DND-41 (cell line): ENCODE measurements around the gene G0S2.

Experiments used
- EZH2 ChIP-seq: IDR thresholded peaks from 3 replicates; pipeline ENCODE4 v1.6.1; 2012; ENCODE audit warnings: borderline replicate concordance, low read depth, mild to moderate bottlenecking, moderate library complexity, low read length, inconsistent platforms; ENCODE audit not compliant: severe bottlenecking
- TF ChIP-seq, protein P1 (sequence below): IDR thresholded peaks from 2 replicates; pipeline ENCODE4 v1.5.1; 2012; ENCODE audit warnings: borderline replicate concordance, low read length, moderate library complexity, mild to moderate bottlenecking; ENCODE audit not compliant: poor library complexity, severe bottlenecking; ENCODE audit errors: extremely low read depth

DNA sequence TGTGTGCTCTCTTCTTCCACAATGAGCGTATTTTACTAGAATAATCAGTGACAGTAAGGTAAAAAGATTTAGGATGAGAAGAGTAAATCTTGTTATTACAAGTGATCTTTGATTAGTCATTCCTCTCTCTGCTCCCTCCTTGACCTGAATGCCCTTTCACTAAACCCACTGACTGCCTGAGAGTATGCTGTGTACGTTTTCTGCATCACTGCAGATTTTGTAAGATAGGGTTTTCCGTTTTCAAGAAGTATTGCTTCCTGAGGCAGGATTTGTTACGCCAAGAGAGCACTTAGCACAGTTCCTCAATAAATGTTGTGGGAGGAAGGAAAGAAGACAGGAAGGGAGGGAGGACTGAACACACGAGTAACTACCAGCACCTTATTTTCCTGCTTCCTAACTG, 15.3 kb upstream of the G0S2 start:
- TF ChIP-seq, protein P1, sequence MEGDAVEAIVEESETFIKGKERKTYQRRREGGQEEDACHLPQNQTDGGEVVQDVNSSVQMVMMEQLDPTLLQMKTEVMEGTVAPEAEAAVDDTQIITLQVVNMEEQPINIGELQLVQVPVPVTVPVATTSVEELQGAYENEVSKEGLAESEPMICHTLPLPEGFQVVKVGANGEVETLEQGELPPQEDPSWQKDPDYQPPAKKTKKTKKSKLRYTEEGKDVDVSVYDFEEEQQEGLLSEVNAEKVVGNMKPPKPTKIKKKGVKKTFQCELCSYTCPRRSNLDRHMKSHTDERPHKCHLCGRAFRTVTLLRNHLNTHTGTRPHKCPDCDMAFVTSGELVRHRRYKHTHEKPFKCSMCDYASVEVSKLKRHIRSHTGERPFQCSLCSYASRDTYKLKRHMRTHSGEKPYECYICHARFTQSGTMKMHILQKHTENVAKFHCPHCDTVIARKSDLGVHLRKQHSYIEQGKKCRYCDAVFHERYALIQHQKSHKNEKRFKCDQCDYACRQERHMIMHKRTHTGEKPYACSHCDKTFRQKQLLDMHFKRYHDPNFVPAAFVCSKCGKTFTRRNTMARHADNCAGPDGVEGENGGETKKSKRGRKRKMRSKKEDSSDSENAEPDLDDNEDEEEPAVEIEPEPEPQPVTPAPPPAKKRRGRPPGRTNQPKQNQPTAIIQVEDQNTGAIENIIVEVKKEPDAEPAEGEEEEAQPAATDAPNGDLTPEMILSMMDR = no peak
- TF ChIP-seq EZH2 = no peak
